Measurements from ENCODE around the gene SNRPA1. TPM values are rescaled to one million over a fixed set of nuclear protein-coding genes. Genes with fewer than 3 reads are reported as not detected.

The SNRPA1 gene
- total and polyA plus RNA-seq, 2 donors (not counting 1 experiment from before 2014, with no cell fraction given) = 97.7 to 113 TPM

DNA sequence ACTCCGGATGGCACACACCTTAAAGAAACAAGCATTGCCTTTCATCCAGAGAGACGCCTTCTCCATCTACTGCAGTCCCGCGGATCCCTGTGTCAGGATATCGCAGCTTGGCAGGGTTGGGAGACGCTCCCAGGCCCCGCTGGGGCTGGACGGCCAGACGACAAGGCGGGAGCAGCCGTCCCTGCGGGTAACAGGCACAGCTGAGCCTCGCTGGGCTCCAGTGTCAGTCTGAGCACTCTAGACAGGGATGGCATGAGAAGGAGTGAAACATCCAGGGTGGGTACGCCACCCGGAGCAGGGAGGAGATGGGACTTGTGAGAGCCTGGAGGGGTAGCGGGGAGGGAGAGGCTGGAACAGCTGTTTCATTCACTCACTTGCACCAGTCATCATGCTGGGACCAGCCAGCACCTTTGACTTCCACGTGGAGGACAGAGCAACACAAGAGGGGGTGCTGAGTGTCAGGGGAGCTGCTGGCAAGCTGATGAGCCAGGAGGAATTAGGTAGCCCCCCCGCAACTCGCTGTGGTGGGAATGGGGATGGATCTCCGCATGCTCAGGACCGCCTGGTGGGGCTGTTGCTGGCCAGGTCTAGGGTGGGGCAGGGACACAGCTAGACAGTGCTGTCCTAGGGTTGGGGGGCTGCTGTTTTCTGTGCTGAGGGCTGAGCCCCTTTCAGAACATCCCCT is 31.6 kb upstream of the SNRPA1 start:
- no peak overlapping the region for H3K27ac ChIP-seq (ENCODE audit: low read length in 2 of 2)
- Mint-ChIP-seq H3K9me3 (ENCODE audit: insufficient read depth) (peaks cover 2% of the 10 kb centered on the region), H3K27me3 (peaks cover 52% of the 10 kb centered on the region), H3K4me1 (no peaks in the 10 kb centered on the region), H3K27ac (no peak overlapping the region), H3K4me3 (no peak overlapping the region)
- no peak overlapping the region for H2AFZ ChIP-seq (ENCODE audit: insufficient read depth, low read depth, low read length, poor library complexity, severe bottlenecking)
- ChIA-PET CTCF (no interaction called here), POLR2A (no interaction called here)
- peaks cover 0 to 21% (median 0%) of the 10 kb centered on the region in 4 experiments for H3K27me3 ChIP-seq (replicated peaks in 1 of 4; ENCODE audit: control extremely low read depth in 1 of 4, control insufficient read depth in 3 of 4, insufficient read depth in 4 of 4, low read length in 3 of 4)
- no peaks in the 10 kb centered on the region for H3K4me1 ChIP-seq (ENCODE audit: control insufficient read depth in 2 of 2, insufficient read depth in 2 of 2, low read length in 2 of 2)
- no peaks in the 10 kb centered on the region for H3K79me2 ChIP-seq (ENCODE audit: control insufficient read depth, insufficient read depth, low read length)
- H3K9me3 ChIP-seq (ENCODE audit: control extremely low read depth in 1 of 3, control insufficient read depth in 2 of 3, insufficient read depth in 1 of 3, low read length in 2 of 3) = peaks cover 0 to 11% (median 0%) of the 10 kb centered on the region in 3 donors
- TF ChIP-seq, protein P1, sequence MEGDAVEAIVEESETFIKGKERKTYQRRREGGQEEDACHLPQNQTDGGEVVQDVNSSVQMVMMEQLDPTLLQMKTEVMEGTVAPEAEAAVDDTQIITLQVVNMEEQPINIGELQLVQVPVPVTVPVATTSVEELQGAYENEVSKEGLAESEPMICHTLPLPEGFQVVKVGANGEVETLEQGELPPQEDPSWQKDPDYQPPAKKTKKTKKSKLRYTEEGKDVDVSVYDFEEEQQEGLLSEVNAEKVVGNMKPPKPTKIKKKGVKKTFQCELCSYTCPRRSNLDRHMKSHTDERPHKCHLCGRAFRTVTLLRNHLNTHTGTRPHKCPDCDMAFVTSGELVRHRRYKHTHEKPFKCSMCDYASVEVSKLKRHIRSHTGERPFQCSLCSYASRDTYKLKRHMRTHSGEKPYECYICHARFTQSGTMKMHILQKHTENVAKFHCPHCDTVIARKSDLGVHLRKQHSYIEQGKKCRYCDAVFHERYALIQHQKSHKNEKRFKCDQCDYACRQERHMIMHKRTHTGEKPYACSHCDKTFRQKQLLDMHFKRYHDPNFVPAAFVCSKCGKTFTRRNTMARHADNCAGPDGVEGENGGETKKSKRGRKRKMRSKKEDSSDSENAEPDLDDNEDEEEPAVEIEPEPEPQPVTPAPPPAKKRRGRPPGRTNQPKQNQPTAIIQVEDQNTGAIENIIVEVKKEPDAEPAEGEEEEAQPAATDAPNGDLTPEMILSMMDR (IDR thresholded peaks at IDR 0.05) = no peak
- TF ChIP-seq EZH2 (IDR thresholded peaks at IDR 0.05; ENCODE audit: borderline replicate concordance, insufficient read depth, low read depth, low read length, poor library complexity, severe bottlenecking) = no peak
- H3K36me3 ChIP-seq (replicated peaks in 1 of 2; ENCODE audit: control extremely low read depth in 1 of 2, control insufficient read depth in 1 of 2, extremely low read depth in 1 of 2, insufficient read depth in 2 of 2, low read length in 1 of 2) = no peaks in the 10 kb centered on the region
- 83% methylated on average over 21 of the region's 21 CpGs for WGBS (ENCODE audit: insufficient coverage)
- H4K20me1 ChIP-seq (ENCODE audit: control insufficient read depth, insufficient read depth, low read length, poor library complexity, severe bottlenecking) = no peaks in the 10 kb centered on the region
- no peak overlapping the region for H3K4me2 ChIP-seq (replicated peaks; ENCODE audit: low read depth, low read length, poor library complexity, severe bottlenecking)
- no peak for DNase-seq
- ATAC-seq (ENCODE audit: low read depth) = no peak
- intact Hi-C loops (cut with micrococcal nuclease) = no loop called here
- no peak overlapping the region for H3K9ac ChIP-seq (ENCODE audit: low read length)
- no peak overlapping the region for H3K4me3 ChIP-seq (ENCODE audit: control extremely low read depth in 1 of 5, extremely low read depth in 1 of 5, insufficient read depth in 1 of 5, low read depth in 2 of 5, low read length in 4 of 5)

DNA sequence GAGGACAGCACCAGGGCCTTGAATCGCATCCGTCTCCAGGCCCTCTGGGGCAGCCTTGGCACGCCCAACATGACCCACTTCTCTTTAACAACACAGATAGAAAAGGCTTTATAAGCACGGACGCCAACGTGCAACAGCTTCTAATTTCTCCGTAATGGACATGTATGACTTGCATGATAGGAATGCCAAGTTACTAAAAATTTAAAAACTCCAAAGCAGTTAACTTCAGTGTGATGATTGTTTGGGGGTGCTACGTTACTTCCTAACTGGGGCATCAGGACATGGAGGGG is 30.9 kb upstream of the SNRPA1 start:
- no peak for ATAC-seq (ENCODE audit: low read depth)

More for the DNA sequence above, 30.9 kb upstream of the SNRPA1 start:
- H2AFZ ChIP-seq (ENCODE audit: insufficient read depth, low read depth, low read length, poor library complexity, severe bottlenecking) = no peak overlapping the region
- H3K79me2 ChIP-seq (ENCODE audit: control insufficient read depth, insufficient read depth, low read length) = no peaks in the 10 kb centered on the region
- peaks cover 2% of the 10 kb centered on the region for H3K9me3 Mint-ChIP-seq (ENCODE audit: insufficient read depth)
- TF ChIP-seq, protein P1 (IDR thresholded peaks at IDR 0.05) = no peak
- no peak for TF ChIP-seq EZH2 (IDR thresholded peaks at IDR 0.05; ENCODE audit: borderline replicate concordance, insufficient read depth, low read depth, low read length, poor library complexity, severe bottlenecking)
- DNase-seq = no peak
- no peaks in the 10 kb centered on the region for H3K4me1 Mint-ChIP-seq
- H4K20me1 ChIP-seq (ENCODE audit: control insufficient read depth, insufficient read depth, low read length, poor library complexity, severe bottlenecking) = no peaks in the 10 kb centered on the region
- H3K9ac ChIP-seq (ENCODE audit: low read length) = no peak overlapping the region
- H3K27me3 Mint-ChIP-seq = peaks cover 59% of the 10 kb centered on the region
- intact Hi-C loops (cut with micrococcal nuclease) = no loop called here
- no peaks in the 10 kb centered on the region for H3K36me3 ChIP-seq (replicated peaks in 1 of 2; ENCODE audit: control extremely low read depth in 1 of 2, control insufficient read depth in 1 of 2, extremely low read depth in 1 of 2, insufficient read depth in 2 of 2, low read length in 1 of 2)
- H3K4me2 ChIP-seq (replicated peaks; ENCODE audit: low read depth, low read length, poor library complexity, severe bottlenecking) = no peak overlapping the region
- H3K27ac ChIP-seq (ENCODE audit: low read length in 2 of 2) = no peak overlapping the region
- H3K4me1 ChIP-seq (ENCODE audit: control insufficient read depth in 2 of 2, insufficient read depth in 2 of 2, low read length in 2 of 2) = peaks cover 0 to 2% of the 10 kb centered on the region in 2 donors
- CTCF ChIA-PET = no interaction called here
- POLR2A ChIA-PET = no interaction called here
- H3K27me3 ChIP-seq (replicated peaks in 1 of 4; ENCODE audit: control extremely low read depth in 1 of 4, control insufficient read depth in 3 of 4, insufficient read depth in 4 of 4, low read length in 3 of 4) = peaks cover 0 to 26% (median 3%) of the 10 kb centered on the region in 4 experiments
- no peak overlapping the region for H3K4me3 ChIP-seq (ENCODE audit: control extremely low read depth in 1 of 5, extremely low read depth in 1 of 5, insufficient read depth in 1 of 5, low read depth in 2 of 5, low read length in 4 of 5)
- 87% methylated on average over 4 of the region's 8 CpGs for WGBS (ENCODE audit: insufficient coverage)
- H3K27ac Mint-ChIP-seq = no peak overlapping the region
- H3K4me3 Mint-ChIP-seq = no peak overlapping the region
- H3K9me3 ChIP-seq (ENCODE audit: control extremely low read depth in 1 of 3, control insufficient read depth in 2 of 3, insufficient read depth in 1 of 3, low read length in 2 of 3) = peaks cover 0 to 7% (median 0%) of the 10 kb centered on the region in 3 donors

All from B cell (primary cell).